KMS-11 (cell line): ENCODE measurements around the gene RXRA.

ENCODE experiments used
- H2AFZ ChIP-seq: fragments of 200-600 bp; sonication (generic); 2 replicates; pipeline ENCODE4 v1.6.1; 2016; ENCODE audit warnings: antibody characterized with exemption, mixed run types, low read depth
- H3K27ac ChIP-seq: fragments of 200-600 bp; sonication (generic); 2 replicates; pipeline ENCODE4 v1.6.1; 2016; ENCODE audit warnings: mild to moderate bottlenecking, mixed run types
- H3K27me3 ChIP-seq: fragments of 200-600 bp; sonication (generic); 2 replicates; pipeline ENCODE4 v1.6.1; 2017; ENCODE audit warnings: mild to moderate bottlenecking, low read depth, mixed run types, moderate library complexity; ENCODE audit not compliant: insufficient read depth
- H3K36me3 ChIP-seq: fragments of 200-600 bp; sonication (generic); 2 replicates; pipeline ENCODE4 v1.6.1; 2017; ENCODE audit warnings: mild to moderate bottlenecking, mixed run types; ENCODE audit not compliant: insufficient read depth
- H3K4me1 ChIP-seq: fragments of 200-600 bp; sonication (generic); 2 replicates; pipeline ENCODE4 v1.6.1; 2016; ENCODE audit warnings: mild to moderate bottlenecking, low read depth, mixed run types; ENCODE audit not compliant: poor library complexity, severe bottlenecking
- H3K4me2 ChIP-seq: fragments of 200-600 bp; sonication (generic); 2 replicates; pipeline ENCODE4 v1.7.0; 2016; ENCODE audit warnings: mild to moderate bottlenecking, mixed run types
- H3K4me3 ChIP-seq: fragments of 200-600 bp; sonication (generic); IDR thresholded peaks from 2 replicates; pipeline ENCODE4 v1.6.1; 2017; ENCODE audit warnings: low read depth, low read length, mixed read lengths; ENCODE audit not compliant: insufficient read depth
- H3K79me2 ChIP-seq: fragments of 200-600 bp; sonication (generic); 2 replicates; pipeline ENCODE4 v1.6.1; 2016; ENCODE audit warnings: low read depth, mixed run types; ENCODE audit not compliant: insufficient read depth
- H3K9ac ChIP-seq: fragments of 200-600 bp; sonication (generic); 2 replicates; pipeline ENCODE4 v1.6.1; 2016; ENCODE audit warnings: mild to moderate bottlenecking, mixed run types
- H4K20me1 ChIP-seq: fragments of 200-600 bp; sonication (generic); 2 replicates; pipeline ENCODE4 v1.6.1; 2016; ENCODE audit warnings: mild to moderate bottlenecking, mixed run types; ENCODE audit not compliant: insufficient read depth
- CTCF ChIP-seq: fragments of 200-600 bp; sonication (generic); conservative IDR thresholded peaks from 2 replicates; pipeline ENCODE4 v1.6.1; 2017; ENCODE audit warnings: low read depth, mild to moderate bottlenecking, antibody characterized with exemption, low read length, moderate library complexity, mixed read lengths

RXRA gene

GRCh38 chr9:134352247-134352933, 26.1 kb downstream of the RXRA start:
- H3K4me2 ChIP-seq, result no peak overlapping the region
- no peak overlapping the region for H3K4me3 ChIP-seq
- no peak for TF ChIP-seq CTCF
- no peaks in the 10 kb centered on the region for H3K4me1 ChIP-seq
- no peak overlapping the region for H2AFZ ChIP-seq
- no peaks in the 10 kb centered on the region for H3K36me3 ChIP-seq
- no peaks in the 10 kb centered on the region; the same call in 1 of the 2 replicates for H3K79me2 ChIP-seq
- no peak overlapping the region for H3K9ac ChIP-seq
- H4K20me1 ChIP-seq, result no peaks in the 10 kb centered on the region
- H3K27me3 ChIP-seq, result no peaks in the 10 kb centered on the region
- H3K27ac ChIP-seq, result no peak overlapping the region

GRCh38 chr9:134353539-134353938, 27.3 kb downstream of the RXRA start:
- Histone ChIP-seq H2AFZ (no peak overlapping the region), H3K27me3 (no peaks in the 10 kb centered on the region), H3K9ac (no peak overlapping the region), H3K36me3 (no peaks in the 10 kb centered on the region), H3K4me1 (no peaks in the 10 kb centered on the region), H4K20me1 (no peaks in the 10 kb centered on the region), H3K27ac (no peak overlapping the region), H3K79me2 (no peaks in the 10 kb centered on the region), H3K4me3 (no peak overlapping the region), H3K4me2 (no peak overlapping the region)
- no peak for TF ChIP-seq CTCF

GRCh38 chr9:134355158-134355557, 28.9 kb downstream of the RXRA start:
- Histone ChIP-seq H3K4me1 (no peaks in the 10 kb centered on the region), H3K9ac (no peak overlapping the region), H3K79me2 (no peaks in the 10 kb centered on the region), H3K36me3 (no peaks in the 10 kb centered on the region), H3K27ac (no peak overlapping the region), H2AFZ (no peak overlapping the region), H3K4me2 (no peak overlapping the region), H4K20me1 (no peaks in the 10 kb centered on the region), H3K4me3 (no peak overlapping the region), H3K27me3 (no peaks in the 10 kb centered on the region)
- no peak for TF ChIP-seq CTCF

GRCh38 chr9:134355561-134356279, 29.5 kb downstream of the RXRA start:
- Histone ChIP-seq H4K20me1 (no peaks in the 10 kb centered on the region), H3K79me2 (no peaks in the 10 kb centered on the region), H3K4me3 (no peak overlapping the region), H3K27ac (no peak overlapping the region), H3K4me1 (no peaks in the 10 kb centered on the region), H2AFZ (no peak overlapping the region), H3K4me2 (no peak overlapping the region), H3K27me3 (no peaks in the 10 kb centered on the region), H3K36me3 (no peaks in the 10 kb centered on the region), H3K9ac (no peak overlapping the region)
- TF ChIP-seq CTCF, result no peak
